ENCODE measurements around the gene FAM219A.
"Not testable (repeated sequence)": the region's sequence is repeated elsewhere in the genome, so short reads cannot be mapped to it uniquely, and the experiment has no call there.

The FAM219A gene

GRCh38 chr9:34376596-34377403 lies 81.6 kb downstream of the FAM219A start, which contains the start of gene MYORG:
Gene MYORG, minus strand, starts transcription at chr9:34376898. Its CDS starts 3,955 bp downstream, at chr9:34372943.
- peak; percentile 93 to 97 for DNase-seq (ENCODE audit: low read depth in 2 of 2)

DNA sequence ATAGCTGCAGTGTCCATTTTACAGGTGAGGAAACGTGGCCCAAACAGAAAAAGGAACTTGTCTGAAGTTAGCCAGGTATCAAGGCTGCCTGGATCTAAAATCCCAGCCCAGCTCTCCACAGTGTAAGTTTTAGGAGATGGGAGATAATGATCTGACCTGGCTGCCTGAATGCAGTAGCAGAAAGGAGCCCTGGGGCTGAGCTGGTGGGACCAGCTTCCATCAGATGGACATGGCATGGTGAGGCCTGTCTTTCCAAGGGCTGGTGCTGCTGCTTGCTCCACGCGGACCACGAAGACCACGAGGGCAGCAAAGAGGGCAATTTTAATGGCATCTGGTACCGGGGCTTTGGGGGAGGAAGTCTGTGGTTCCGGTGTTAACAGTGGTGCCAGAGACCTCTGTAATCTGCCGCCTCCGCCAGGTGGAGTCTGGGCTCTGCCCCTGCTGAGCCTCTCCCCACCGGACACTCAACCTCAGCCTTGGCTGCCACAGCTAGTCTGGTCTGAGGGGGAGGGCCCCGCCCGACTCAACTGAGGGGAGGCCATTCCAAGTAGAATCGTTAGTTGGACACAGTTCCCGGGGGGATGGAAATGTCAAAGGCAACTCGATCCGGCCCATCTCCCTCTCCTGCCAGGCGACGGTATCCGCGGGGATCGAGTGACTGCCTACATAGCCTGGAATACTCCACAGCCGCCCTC lies 82.3 kb downstream of the FAM219A start:
- peak in 1 of 2 donors; percentile 20 for DNase-seq (ENCODE audit: low read depth in 2 of 2)

DNA sequence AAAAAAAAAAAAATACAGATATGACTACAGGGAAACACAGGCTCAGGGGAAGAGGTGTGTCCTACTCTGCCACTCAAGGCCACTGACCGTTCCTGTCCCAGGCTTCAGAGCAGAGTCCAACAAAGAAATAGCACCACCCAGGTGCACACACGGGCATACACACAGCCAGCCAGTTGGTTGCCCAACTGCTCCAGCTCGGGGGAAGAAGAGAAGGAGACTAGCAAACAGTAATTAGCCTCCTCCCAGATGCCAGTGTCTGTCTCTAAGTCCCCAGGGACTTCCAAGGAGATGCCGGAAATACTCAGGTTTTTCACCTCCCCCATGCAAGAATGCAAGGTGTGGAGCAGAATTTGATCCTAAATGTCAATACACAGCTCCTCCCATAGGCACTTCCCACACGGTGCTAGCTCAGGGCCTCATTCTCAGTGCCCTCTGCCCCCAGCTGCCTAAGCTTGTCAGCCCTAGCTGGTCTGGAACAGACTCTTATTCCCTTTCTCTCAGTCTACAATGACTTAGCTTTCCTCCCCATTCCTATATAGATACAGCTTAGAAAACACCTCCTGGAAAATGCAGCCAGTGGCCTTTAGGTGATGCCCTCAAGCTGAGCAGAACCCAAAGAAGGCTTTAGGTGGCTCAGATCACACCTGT lies 83.3 kb downstream of the FAM219A start:
- no peak for DNase-seq (ENCODE audit: low read depth in 2 of 2)

- no peak for DNase-seq (ENCODE audit: low read depth in 2 of 2)
These were observed 84.0 kb downstream of the FAM219A start for GRCh38 chr9:34374339-34374738.

DNA sequence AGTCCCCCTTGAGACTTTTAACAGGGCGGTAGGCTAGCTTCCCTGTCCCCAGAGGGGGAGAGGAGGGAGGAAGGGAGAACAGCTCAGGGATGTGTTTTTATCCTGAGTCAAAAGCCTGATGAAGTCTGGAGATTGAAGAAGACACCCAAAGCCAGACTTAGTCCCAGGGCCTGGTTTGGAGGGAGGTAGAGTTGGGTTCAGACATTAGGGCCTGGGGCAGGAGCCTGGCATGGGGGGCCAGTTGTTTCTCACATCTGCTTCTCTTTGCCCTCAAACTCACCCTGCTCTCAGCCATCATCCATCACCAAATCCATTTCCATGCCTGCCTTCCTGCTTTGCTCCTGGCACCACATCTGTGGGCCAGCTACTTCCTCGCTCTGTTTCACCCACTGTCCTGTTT lies 84.6 kb downstream of the FAM219A start:
- DNase-seq (ENCODE audit: low read depth in 2 of 2), result no peak

GRCh38 chr9:34372467-34373011 lies 85.8 kb downstream of the FAM219A start:
- no peak for DNase-seq (ENCODE audit: low read depth in 2 of 2)

DNA sequence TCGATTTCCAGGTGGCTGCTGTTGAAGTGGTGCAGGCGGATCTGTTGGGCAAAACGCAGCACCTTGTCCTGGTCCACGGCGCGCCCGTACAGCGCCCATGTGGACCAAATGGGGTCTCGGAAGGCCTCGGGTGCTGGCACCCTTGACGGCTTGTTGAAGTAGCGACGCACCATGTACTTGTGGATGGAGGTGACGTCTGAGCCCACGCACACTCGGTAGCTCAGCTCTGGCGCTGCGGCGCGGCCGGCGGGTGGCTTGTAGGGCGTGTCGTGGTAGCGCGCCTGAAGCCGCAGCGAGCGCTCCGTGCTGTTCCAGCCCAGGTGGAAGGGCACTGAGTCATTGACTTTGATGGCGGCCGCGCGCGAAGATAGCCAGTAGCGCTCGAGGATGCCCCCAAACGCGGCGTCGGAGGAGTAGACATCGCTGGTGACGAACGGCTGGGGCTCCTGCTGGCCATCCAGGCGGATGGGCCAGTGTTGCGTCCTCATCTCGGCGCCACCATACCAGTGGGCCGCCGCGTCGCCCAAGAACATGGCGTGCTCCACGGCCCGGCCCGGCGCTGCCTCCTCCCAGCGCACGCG lies 86.4 kb downstream of the FAM219A start:
- no peak for DNase-seq (ENCODE audit: low read depth in 2 of 2)

GRCh38 chr9:34370970-34371880 lies 87.1 kb downstream of the FAM219A start:
- no peak for DNase-seq (ENCODE audit: low read depth in 2 of 2)

GRCh38 chr9:34370335-34370969 lies 87.9 kb downstream of the FAM219A start:
- DNase-seq (ENCODE audit: low read depth in 2 of 2), result no peak

DNA sequence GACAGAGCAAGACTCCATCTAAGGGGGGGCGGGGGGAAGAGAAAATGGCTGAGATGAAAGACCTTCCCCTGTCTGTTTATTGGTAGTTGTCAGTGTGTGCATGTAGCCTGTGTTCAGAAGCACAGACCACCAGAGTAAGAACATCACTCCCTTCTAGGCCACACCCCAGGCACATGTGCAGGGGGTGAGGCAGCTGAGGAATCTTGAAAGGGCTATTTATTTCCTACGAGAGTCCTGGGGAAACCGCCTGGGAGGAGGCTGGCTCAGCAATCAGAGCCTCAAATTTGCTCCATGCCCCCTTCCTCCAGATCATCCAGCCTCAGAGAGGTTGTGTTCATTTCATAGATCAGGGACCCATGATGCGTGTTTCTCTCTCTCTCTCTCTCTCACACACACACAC lies 88.7 kb downstream of the FAM219A start:
- DNase-seq (ENCODE audit: low read depth in 2 of 2), result no peak

GRCh38 chr9:34368796-34369195 lies 89.6 kb downstream of the FAM219A start:
- not testable (repeated sequence) for DNase-seq (ENCODE audit: low read depth in 2 of 2)

- not testable (repeated sequence) for DNase-seq (ENCODE audit: low read depth in 2 of 2)
These were observed 90.5 kb downstream of the FAM219A start for GRCh38 chr9:34367751-34368410.

DNA sequence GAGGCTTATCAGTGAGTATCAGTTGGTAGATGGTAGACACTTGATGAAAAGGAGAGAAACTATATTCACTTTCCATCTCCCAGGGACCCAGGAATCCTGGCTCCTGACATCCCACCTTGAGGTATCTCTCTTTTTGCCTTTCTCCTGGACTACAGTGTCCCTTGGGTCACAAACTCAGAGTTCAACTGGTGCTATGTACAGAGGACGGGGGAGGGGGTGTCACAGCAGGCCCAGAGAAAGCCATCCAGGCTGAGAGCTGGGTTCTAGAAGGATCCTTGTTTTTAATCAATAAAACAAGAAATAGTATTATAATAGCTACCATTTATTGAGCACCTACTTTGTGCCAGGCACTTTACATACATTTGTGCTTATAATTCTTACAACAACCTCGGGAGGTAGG lies 92.0 kb downstream of the FAM219A start:
- DNase-seq (ENCODE audit: low read depth in 2 of 2), result no peak

GRCh38 chr9:34365282-34365681 lies 93.1 kb downstream of the FAM219A start:
- DNase-seq (ENCODE audit: low read depth in 2 of 2), result no peak

DNA sequence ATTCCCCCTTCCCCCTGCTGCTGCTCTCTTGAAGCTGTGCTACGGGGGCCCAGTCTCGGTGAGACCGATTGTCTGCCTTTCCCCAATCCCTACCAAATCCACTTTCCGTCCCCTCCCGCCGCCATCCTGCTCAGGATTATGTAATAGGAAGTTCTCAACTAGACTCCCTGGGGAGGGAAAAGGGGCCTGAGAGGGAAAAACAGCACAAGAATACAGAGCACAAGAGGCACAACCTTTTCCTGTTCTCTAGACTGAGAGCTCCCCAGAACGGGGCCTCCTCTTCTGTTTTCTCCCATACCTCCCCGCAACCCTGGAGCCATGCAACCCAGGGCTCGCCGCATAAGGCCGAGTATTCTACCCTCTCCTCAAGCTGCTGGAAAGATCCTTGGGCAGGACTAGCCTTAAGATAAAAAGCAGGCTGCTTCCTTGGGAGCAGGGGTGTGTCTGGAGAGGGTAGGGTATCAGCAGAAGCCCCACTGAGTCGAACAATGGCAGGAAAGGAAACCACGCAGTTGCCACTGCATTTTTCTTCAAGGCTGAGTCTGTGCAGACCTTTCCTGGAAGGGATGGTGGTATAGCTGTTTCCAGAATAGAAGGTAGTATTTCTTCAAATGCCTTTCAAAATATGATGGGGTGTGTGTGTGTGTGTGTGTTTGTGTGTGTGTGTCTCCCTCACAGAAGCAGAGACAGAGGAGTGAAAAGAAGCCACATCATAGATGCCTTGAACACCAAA lies 94.6 kb downstream of the FAM219A start:
- no peak for DNase-seq (ENCODE audit: low read depth in 2 of 2)

GRCh38 chr9:34362614-34363214 lies 95.7 kb downstream of the FAM219A start:
- no peak for DNase-seq (ENCODE audit: low read depth in 2 of 2)

DNA sequence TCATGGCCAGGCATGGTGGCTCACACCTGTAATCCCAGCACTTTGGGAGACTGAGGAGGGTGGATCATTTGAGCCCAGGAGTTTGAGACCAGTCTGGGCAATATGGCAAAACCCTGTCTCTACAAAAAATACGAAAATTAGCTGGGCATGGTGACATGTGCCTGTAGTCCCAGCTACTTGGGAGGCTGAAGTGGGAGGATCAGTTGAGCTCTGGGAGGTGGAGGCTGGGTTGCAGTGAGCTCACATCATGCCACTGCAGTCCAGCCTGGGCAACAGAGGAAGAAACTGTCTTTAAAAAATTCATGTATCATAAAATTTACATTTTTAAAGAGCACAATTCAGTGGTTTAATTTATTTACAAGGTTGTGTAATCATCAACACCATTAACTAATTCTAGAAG lies 105.4 kb downstream of the FAM219A start:
- not testable (repeated sequence) for DNase-seq (ENCODE audit: low read depth in 2 of 2)

GRCh38 chr9:34352122-34352652 lies 106.2 kb downstream of the FAM219A start:
- DNase-seq (ENCODE audit: low read depth in 2 of 2), result not testable (repeated sequence)

Measured in stimulated activated CD4-positive, alpha-beta T cell treated with anti-CD3 and anti-CD28 coated beads, Interleukin-4, amount 100 ng/mL, for 48 hours (primary cell).